ENCODE data around the gene NUP210L. TPM values are rescaled to one million over a fixed set of nuclear protein-coding genes. Genes with fewer than 3 reads are reported as not detected.

NUP210L gene
- total RNA-seq, 2 donors from 2014 or later = 0.07 to 0.11 TPM

GRCh38 chr1:153962088-153963029 is 192.5 kb downstream of the NUP210L start:
- 16% methylated on average over 6 to 16 of the region's 16 CpGs for WGBS, 2 experiments (ENCODE audit: insufficient coverage in 1 of 2, insufficient read length in 1 of 2)
- Histone ChIP-seq H3K9me3 (ENCODE audit: control insufficient read depth, low read length) (no peaks in the 10 kb centered on the region), H3K9ac (ENCODE audit: extremely low read depth, low read length, poor library complexity, severe bottlenecking) (peak overlapping the region; percentile 99), H3K27ac (ENCODE audit: low read depth, low read length) (peak overlapping the region; percentile 96), H3K27me3 (ENCODE audit: control insufficient read depth, insufficient read depth, low read length, poor library complexity, severe bottlenecking) (no peaks in the 10 kb centered on the region), H3K4me3 (ENCODE audit: low read length) (peak overlapping the region; percentile 99), H3K36me3 (ENCODE audit: control insufficient read depth, insufficient read depth, low read length) (peaks cover 19% of the 10 kb centered on the region), H3K4me1 (ENCODE audit: control insufficient read depth, insufficient read depth, low read length) (no peaks in the 10 kb centered on the region)
- H3K27me3 Mint-ChIP-seq (ENCODE audit: insufficient read depth) = no peaks in the 10 kb centered on the region
- peaks cover 36% of the 10 kb centered on the region for H3K4me1 Mint-ChIP-seq
- H3K4me3 Mint-ChIP-seq = peak overlapping the region; percentile 89
- DNase-seq = peak; percentile 72
- no peak for TF ChIP-seq CTCF (conservative IDR thresholded peaks at IDR 0.05)
- no peaks in the 10 kb centered on the region for H3K9me3 Mint-ChIP-seq
- peaks cover 27% of the 10 kb centered on the region for H3K36me3 Mint-ChIP-seq (ENCODE audit: low read depth)
- H3K27ac Mint-ChIP-seq = peak overlapping the region; percentile 99

DNA sequence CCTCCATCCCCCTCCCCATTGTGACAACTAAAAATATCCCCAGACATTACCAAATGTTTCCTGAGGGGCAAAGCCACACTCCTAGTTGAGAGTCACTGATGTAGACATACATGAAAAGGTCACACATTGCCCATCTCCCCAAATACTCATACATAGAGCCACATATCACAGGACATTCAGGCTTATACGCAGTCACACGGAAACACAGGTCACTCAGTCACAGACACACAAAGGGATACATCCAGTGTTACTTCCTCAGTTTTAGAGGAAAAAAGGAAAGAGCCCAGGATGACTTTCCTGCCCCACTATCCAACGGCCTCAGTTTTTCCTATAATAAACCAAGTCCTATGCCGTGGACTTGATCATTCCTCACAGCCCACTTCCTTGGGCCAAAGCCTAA is 193.5 kb downstream of the NUP210L start:
- H3K9me3 Mint-ChIP-seq = no peaks in the 10 kb centered on the region
- H3K27ac Mint-ChIP-seq = peak overlapping the region; percentile 99
- H3K36me3 Mint-ChIP-seq (ENCODE audit: low read depth) = peaks cover 27% of the 10 kb centered on the region
- TF ChIP-seq CTCF (conservative IDR thresholded peaks at IDR 0.05) = no peak
- Histone ChIP-seq H3K9me3 (ENCODE audit: control insufficient read depth, low read length) (no peaks in the 10 kb centered on the region), H3K27me3 (ENCODE audit: control insufficient read depth, insufficient read depth, low read length, poor library complexity, severe bottlenecking) (no peaks in the 10 kb centered on the region), H3K9ac (ENCODE audit: extremely low read depth, low read length, poor library complexity, severe bottlenecking) (peak overlapping the region; percentile 18), H3K4me1 (ENCODE audit: control insufficient read depth, insufficient read depth, low read length) (no peaks in the 10 kb centered on the region), H3K27ac (ENCODE audit: low read depth, low read length) (no peak overlapping the region), H3K36me3 (ENCODE audit: control insufficient read depth, insufficient read depth, low read length) (peaks cover 19% of the 10 kb centered on the region), H3K4me3 (ENCODE audit: low read length) (peak overlapping the region; percentile 99)
- H3K27me3 Mint-ChIP-seq (ENCODE audit: insufficient read depth) = no peaks in the 10 kb centered on the region
- no peak for DNase-seq
- WGBS, 2 experiments (ENCODE audit: insufficient coverage in 1 of 2, insufficient read length in 1 of 2) = 90 to 96% methylated on average over 2 to 4 of the region's 4 CpGs
- peak overlapping the region; percentile 89 for H3K4me3 Mint-ChIP-seq
- peaks cover 39% of the 10 kb centered on the region for H3K4me1 Mint-ChIP-seq

DNA sequence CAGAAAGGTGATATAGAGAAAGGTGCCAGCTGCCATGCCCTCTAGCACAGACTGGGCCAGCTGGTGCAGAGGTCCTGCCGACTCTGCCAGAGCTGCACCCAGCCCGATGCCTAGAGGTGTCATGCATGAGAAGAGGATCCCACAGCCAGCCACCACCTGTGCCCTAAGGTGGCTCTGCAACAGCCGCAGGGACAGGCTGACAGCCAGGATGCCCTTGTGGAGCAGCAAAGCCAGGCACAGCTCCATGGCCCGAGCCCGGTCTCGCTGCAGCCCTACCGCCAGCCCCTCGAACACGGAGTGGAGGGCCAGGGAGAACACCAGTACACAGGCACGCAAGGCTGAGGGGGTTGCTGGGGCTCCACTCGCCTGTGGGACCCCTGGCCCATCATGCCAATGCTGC is 194.7 kb downstream of the NUP210L start:
- Histone ChIP-seq H3K4me1 (ENCODE audit: control insufficient read depth, insufficient read depth, low read length) (no peaks in the 10 kb centered on the region), H3K36me3 (ENCODE audit: control insufficient read depth, insufficient read depth, low read length) (peaks cover 19% of the 10 kb centered on the region), H3K27ac (ENCODE audit: low read depth, low read length) (no peak overlapping the region), H3K4me3 (ENCODE audit: low read length) (no peak overlapping the region), H3K9me3 (ENCODE audit: control insufficient read depth, low read length) (no peaks in the 10 kb centered on the region), H3K9ac (ENCODE audit: extremely low read depth, low read length, poor library complexity, severe bottlenecking) (no peak overlapping the region), H3K27me3 (ENCODE audit: control insufficient read depth, insufficient read depth, low read length, poor library complexity, severe bottlenecking) (no peaks in the 10 kb centered on the region)
- H3K9me3 Mint-ChIP-seq = no peaks in the 10 kb centered on the region
- H3K27me3 Mint-ChIP-seq (ENCODE audit: insufficient read depth) = no peaks in the 10 kb centered on the region
- H3K27ac Mint-ChIP-seq = no peak overlapping the region
- WGBS, 2 experiments (ENCODE audit: insufficient coverage in 1 of 2, insufficient read length in 1 of 2) = 95 to 98% methylated on average over 9 to 11 of the region's 11 CpGs
- peaks cover 35% of the 10 kb centered on the region for H3K4me1 Mint-ChIP-seq
- no peak for DNase-seq
- TF ChIP-seq CTCF (conservative IDR thresholded peaks at IDR 0.05) = no peak
- H3K4me3 Mint-ChIP-seq = no peak overlapping the region
- peaks cover 23% of the 10 kb centered on the region for H3K36me3 Mint-ChIP-seq (ENCODE audit: low read depth)

All from endodermal cell (in vitro differentiated cells).